ENCODE results near the gene ETV3L.
A peak's percentile ranks its signal among the peaks of the same experiment; 100 is the strongest.

The ETV3L gene

GRCh38 chr1:157099633-157100009 is at the start of gene ETV3L:
ETV3L (minus strand) TSS chr1:157099808; CDS start chr1:157099523, 285 bp downstream.
- no peak for DNase-seq (ENCODE audit: low read depth)

- no peak for DNase-seq (ENCODE audit: low read depth)
Measured at GRCh38 chr1:157147906-157148700, 48.5 kb upstream of the ETV3L start.

- DNase-seq (ENCODE audit: low read depth): no peak
Measured at GRCh38 chr1:157147037-157147436, 47.4 kb upstream of the ETV3L start.

GRCh38 chr1:157146244-157146643 is 46.6 kb upstream of the ETV3L start:
- no peak for DNase-seq (ENCODE audit: low read depth)

GRCh38 chr1:157145076-157145475 is 45.5 kb upstream of the ETV3L start:
- no peak for DNase-seq (ENCODE audit: low read depth)

GRCh38 chr1:157144509-157144908 is 44.9 kb upstream of the ETV3L start:
- no peak for DNase-seq (ENCODE audit: low read depth)

GRCh38 chr1:157142765-157143423 is 43.3 kb upstream of the ETV3L start:
- DNase-seq (ENCODE audit: low read depth): no peak

GRCh38 chr1:157142201-157142600 is 42.6 kb upstream of the ETV3L start:
- no peak for DNase-seq (ENCODE audit: low read depth)

GRCh38 chr1:157141212-157141855 is 41.7 kb upstream of the ETV3L start:
- DNase-seq (ENCODE audit: low read depth): no peak

GRCh38 chr1:157140063-157140588 is 40.5 kb upstream of the ETV3L start:
- DNase-seq (ENCODE audit: low read depth): no peak

GRCh38 chr1:157139052-157139715 is 39.6 kb upstream of the ETV3L start:
- DNase-seq (ENCODE audit: low read depth): no peak

- peak; percentile 60 for DNase-seq (ENCODE audit: low read depth)
Measured at GRCh38 chr1:157138220-157139051, 38.8 kb upstream of the ETV3L start, which contains the start of gene ETV3. ETV3 (minus strand) TSS chr1:157138395; CDS start chr1:157136352, 2,043 bp downstream.

- no peak for DNase-seq (ENCODE audit: low read depth)
Measured at GRCh38 chr1:157137408-157138219, 38.0 kb upstream of the ETV3L start.

- DNase-seq (ENCODE audit: low read depth): no peak
Measured at GRCh38 chr1:157137046-157137407, 37.4 kb upstream of the ETV3L start.

GRCh38 chr1:157136133-157136532 is 36.5 kb upstream of the ETV3L start:
- DNase-seq (ENCODE audit: low read depth): no peak

- DNase-seq (ENCODE audit: low read depth): no peak
Measured at GRCh38 chr1:157135646-157136045, 36.0 kb upstream of the ETV3L start.

GRCh38 chr1:157135070-157135469 is 35.5 kb upstream of the ETV3L start:
- DNase-seq (ENCODE audit: low read depth): no peak

GRCh38 chr1:157134442-157134841 is 34.8 kb upstream of the ETV3L start:
- no peak for DNase-seq (ENCODE audit: low read depth)

- DNase-seq (ENCODE audit: low read depth): no peak
Measured at GRCh38 chr1:157133426-157133825, 33.8 kb upstream of the ETV3L start.

GRCh38 chr1:157132616-157133167 is 33.1 kb upstream of the ETV3L start:
- no peak for DNase-seq (ENCODE audit: low read depth)
